GM20000 (cell line): ENCODE data around the gene ABCB6.

Experiments
- DNase-seq: peaks from one replicate; pipeline ENCODE4 v3.0.0; 2012; ENCODE audit warnings: low spot score
- TF ChIP-seq, protein P1 (sequence below): IDR thresholded peaks from 2 replicates; pipeline ENCODE4 v1.5.1; 2012; ENCODE audit warnings: mild to moderate bottlenecking, control low read depth; ENCODE audit errors: extremely low read depth, missing control alignments

ABCB6 gene

DNA sequence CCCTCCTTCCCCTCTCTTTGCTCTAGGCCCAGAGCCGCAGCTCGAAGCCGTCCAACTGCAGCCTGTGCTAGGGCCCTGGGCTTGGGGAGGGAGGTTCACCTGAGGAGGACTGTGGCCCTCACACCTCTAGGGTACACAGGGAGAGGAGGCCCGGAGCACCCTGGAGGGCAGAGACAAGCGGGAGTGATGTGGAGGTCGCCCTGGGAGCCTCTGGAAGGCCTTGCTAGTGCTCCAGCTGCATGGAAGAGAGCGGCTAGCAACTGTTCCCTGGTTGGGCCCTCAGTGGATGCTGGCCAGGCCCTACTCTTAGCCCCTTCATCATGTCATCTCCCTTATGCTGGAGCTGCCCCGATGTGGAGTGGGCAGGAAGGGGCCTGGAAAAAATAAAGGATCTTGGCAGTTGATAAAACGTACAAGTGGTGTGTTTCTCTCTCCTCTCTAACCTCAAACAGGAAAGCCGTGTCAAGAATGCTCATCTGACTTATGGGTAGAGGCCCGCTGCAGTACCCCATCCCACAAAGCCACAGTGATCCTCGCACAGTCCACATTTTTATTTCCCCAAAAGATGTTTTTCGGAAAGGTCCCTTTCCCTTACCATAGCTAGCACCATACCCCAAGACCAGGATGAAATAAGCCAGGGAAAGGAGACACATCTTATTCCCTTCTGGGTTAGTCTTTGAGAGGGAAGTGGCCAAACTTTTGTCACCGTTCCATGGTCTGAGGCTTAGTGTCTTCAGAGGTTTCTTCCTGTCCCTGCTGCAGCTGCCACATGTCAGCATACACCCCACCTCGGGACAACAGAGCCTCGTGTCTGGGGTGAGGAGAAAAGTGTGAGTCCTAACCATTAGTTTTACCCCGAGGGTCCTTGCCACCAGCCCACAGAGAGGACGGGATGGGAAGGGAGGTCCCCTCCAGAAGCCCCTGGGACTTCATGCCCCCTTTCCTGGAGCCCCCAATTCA, 9.2 kb downstream of the ABCB6 start:
- TF ChIP-seq, protein P1, sequence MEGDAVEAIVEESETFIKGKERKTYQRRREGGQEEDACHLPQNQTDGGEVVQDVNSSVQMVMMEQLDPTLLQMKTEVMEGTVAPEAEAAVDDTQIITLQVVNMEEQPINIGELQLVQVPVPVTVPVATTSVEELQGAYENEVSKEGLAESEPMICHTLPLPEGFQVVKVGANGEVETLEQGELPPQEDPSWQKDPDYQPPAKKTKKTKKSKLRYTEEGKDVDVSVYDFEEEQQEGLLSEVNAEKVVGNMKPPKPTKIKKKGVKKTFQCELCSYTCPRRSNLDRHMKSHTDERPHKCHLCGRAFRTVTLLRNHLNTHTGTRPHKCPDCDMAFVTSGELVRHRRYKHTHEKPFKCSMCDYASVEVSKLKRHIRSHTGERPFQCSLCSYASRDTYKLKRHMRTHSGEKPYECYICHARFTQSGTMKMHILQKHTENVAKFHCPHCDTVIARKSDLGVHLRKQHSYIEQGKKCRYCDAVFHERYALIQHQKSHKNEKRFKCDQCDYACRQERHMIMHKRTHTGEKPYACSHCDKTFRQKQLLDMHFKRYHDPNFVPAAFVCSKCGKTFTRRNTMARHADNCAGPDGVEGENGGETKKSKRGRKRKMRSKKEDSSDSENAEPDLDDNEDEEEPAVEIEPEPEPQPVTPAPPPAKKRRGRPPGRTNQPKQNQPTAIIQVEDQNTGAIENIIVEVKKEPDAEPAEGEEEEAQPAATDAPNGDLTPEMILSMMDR = no peak
- DNase-seq = no peak

DNA sequence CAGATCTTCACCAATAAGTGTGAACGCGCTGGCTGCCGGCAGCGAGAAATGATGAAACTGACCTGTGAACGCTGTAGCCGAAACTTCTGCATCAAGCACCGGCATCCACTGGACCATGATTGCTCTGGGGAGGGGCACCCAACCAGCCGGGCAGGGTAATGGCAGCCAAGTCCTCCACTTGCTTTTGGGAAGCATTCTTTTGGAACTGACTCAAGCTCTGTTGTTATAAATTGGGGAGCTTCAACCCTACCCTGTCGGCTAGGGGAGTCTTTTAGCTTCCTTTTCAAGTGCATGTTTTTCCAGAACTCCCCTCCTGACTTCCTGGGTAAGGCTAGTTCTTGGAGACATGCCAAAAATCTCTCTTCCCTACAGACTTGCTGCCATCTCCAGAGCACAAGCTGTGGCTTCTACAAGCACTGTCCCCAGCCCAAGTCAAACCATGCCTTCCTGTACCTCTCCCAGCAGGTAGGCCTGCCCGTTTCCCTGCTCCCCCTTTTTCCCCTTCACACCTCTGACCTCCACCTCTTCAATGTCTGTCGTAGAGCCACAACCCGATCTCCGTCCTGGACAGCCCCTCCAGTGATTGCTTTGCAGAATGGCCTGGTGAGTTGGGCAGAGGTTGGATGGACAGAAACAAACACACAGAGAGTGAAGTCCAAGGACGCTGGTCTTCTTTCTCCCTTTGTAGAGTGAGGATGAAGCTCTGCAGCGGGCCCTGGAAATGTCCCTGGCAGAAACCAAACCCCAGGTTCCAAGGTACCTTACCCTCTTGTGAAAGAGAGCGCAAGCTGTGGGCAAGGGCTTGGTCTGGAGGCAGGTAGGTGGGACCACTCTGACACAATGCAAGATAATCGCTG, 10.6 kb downstream of the ABCB6 start:
- no peak for DNase-seq
- TF ChIP-seq, protein P1 = no peak

DNA sequence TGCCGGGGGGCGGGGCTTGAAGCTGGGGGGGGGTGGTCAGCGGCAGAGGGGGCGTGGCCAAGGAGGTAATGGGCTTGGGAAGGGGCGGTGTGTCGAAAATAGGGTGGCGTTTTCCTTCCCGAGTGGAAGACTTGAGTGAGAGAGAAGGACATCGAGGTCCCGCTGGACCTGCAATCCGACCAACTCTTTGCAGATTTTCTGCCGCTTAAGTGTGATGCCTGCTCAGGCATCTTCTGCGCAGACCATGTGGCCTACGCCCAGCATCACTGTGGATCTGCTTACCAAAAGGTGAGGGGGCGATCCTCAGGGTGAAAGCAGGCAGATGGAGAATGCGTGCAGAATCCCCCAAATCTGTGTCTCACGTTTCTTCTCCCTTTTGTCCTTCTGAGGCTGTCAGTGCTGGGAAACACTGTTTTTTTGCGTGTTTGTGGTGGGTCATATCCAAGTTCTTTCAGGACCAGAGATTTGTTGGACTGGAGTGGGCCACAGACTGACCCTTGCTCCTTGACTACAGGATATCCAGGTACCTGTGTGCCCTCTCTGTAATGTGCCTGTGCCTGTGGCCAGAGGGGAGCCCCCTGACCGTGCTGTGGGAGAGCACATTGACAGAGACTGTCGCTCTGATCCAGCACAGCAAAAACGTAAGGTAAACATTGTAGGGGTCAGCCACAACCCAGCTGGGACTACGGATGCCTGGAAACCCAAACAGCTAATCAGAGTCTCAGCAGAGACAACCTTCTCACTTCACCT, 11.4 kb downstream of the ABCB6 start:
- no peak for DNase-seq
- TF ChIP-seq, protein P1 = no peak

DNA sequence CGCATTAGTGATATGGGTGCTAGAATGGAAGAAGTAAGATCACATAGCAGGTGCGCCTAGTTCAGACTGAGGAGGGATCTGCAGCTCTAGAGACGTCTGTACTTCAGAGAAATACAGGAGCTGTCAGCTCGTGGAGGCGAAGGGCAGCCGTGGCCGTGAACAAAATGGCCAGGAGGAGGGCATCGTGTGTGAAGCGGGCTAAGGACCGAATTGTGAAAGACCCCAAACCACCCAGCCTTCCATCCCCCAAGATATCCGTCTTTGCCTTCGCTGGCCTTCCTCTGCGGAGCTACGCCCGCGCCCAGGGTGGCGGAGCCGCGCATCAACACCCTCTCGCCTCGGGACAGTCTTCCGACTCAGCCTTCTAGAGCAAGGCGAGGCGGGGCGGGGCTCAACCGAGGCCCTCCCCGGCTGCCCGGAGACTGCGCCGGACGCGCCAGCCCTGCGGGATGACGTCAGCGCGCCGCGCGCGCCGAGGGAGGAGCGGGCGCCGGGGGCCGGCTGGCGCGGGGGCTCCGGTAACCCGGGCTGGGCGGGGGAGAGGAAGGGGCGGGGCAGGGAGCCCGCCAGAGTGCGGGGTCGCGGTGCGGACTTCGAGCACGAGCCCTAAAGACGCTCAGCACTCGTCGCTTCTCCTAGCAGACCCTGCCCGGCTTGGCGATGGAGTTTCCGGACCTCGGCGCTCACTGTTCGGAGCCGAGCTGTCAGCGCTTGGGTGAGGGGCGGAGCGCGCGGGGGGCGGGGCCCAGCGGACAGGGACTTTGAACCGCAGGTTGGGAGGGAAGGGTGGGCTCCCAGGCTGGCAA, 12.2 kb downstream of the ABCB6 start, which contains the start of gene ZFAND2B:
TSS of gene ZFAND2B (plus strand) at position 455 of the 806 bp plus-strand sequence. CDS start at position 661, 206 bp downstream.
- TF ChIP-seq, protein P1 = no peak
- peak; percentile 100 for DNase-seq

DNA sequence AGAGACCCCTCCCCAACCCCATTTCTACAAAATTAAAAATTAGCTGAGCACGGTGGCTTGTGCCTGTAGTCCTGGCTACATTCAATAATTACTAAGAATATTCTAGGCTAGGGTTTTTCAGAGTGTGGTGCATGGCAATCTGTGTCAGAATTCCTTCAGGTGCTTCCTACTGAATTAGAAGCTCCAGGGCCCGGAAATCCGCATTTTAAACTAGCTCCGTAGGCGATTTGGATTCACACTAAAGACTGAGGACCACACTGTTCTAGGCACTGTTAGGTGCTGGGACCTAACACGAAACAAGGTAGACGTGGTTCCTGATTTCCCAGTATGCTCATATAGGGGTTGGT, 12.8 kb downstream of the ABCB6 start:
- DNase-seq = no peak
- TF ChIP-seq, protein P1 = no peak

DNA sequence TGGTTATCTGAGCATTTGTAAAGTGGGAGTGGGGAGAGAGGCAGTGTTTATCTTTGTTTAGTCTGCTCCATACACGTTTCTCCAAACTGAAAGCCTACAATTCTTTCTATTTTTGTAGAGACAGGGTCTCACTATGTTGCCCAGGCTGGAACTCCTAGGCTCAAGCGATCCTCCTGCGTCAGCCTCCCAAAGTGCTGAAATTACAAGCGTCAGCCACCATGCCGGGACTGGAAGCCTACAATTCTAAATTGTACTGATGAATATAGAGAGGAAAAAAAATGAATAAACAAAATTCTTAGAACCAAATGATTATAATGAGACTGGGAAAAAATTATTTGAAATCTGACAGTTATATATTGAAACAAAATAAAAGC, 13.6 kb downstream of the ABCB6 start:
- TF ChIP-seq, protein P1 = no peak
- no peak for DNase-seq
